Erythroblast (primary cell): Measurements from ENCODE around the gene PTGFR.

Source experiments
- GATA1 ChIP-seq: IDR thresholded peaks from 2 replicates; pipeline ENCODE4 v1.6.1; 2011; ENCODE audit warnings: low read depth, mild to moderate bottlenecking, control low read depth, low read length, moderate library complexity
- POLR2A ChIP-seq: IDR thresholded peaks from 2 replicates; pipeline ENCODE4 v1.6.1; 2011; ENCODE audit warnings: mild to moderate bottlenecking, low read length

DNA sequence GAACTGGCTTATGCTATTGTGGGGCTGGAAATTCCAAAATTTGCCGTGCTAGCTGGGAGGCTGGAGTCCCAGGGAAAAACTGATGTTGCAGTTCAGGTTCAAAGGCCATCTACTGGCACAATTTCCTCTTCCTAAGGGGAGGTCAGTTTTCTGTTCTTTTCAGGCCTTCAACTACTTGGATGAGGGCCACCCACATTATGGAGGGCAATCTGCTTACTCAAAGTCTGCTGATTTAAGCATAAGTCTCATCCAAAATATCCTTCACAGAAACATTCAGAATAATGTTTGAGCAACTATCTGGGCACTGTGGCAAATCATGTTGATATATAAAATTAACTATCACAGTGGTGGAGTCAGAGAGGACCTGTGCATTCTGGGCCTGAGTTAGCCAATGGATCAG is 21.2 kb upstream of the PTGFR start:
- TF ChIP-seq POLR2A (no peak), GATA1 (no peak)
